ENCODE data around the gene BCAR3.

- TF ChIP-seq POLR2AphosphoS5 (IDR thresholded peaks at IDR 0.05) (peak; percentile 85), CTCF (IDR thresholded peaks at IDR 0.05) (no peak)
Observed at GRCh38 chr1:93673163-93673829, 8.3 kb downstream of the BCAR3 start.

Data from prostate gland (tissue), 2 donors.